ENCODE measurements around the gene SLC7A5.
"Not testable (repeated sequence)": the region's sequence is repeated elsewhere in the genome, so short reads cannot be mapped to it uniquely, and the experiment has no call there.

SLC7A5 gene

DNA sequence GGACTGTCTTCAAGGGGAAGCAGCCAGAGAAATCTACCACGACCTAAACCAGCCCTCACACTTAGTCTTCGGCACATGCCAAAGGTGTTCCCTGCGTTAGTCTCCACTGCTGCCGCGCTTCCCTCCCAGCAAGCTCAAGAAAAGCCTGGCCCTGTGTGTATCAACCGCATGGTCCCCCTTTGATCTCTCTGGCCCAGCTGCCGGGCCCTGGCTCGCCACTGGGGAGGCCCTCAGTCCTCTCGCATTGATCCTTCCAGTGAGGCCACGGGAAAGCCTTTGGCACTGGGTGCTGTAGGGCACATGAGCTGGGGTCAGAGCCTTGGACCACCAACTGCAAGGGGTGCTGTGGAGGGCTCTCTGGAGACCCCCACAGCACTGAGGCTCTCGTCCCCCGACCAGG lies 74.0 kb downstream of the SLC7A5 start:
- FAIRE-seq: no peak

DNA sequence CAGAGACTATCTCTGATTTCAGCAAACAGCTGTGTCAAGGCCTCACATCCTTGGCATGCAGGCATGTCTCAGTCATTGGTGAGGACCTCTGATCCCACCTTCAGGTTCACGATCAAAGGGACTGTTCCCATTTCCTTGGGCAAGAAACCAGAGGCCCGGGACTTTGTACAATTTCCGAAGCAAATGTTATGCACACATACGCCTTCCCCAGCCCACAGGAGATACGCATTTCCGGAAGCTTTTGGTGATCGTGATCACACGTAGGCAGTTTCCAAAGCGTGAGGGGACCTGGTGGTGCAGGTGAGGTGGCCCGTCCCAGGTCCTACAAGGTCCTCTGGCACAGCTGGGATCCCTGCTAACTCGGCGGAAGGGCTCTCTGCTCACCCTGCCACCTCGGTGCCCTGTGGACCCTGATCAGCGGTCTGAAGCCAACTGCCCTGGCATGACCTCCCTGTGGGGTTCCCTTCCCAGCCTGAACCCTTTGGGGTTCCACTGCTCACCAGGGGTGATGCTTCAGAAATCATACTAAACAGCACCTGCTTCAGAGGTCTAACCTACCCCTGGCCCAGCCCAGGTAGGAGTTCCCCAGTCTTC lies 74.7 kb downstream of the SLC7A5 start:
- DNase-seq (ENCODE audit: insufficient read length, low spot score) (no peak), FAIRE-seq (no peak)
- TF ChIP-seq, protein P1, sequence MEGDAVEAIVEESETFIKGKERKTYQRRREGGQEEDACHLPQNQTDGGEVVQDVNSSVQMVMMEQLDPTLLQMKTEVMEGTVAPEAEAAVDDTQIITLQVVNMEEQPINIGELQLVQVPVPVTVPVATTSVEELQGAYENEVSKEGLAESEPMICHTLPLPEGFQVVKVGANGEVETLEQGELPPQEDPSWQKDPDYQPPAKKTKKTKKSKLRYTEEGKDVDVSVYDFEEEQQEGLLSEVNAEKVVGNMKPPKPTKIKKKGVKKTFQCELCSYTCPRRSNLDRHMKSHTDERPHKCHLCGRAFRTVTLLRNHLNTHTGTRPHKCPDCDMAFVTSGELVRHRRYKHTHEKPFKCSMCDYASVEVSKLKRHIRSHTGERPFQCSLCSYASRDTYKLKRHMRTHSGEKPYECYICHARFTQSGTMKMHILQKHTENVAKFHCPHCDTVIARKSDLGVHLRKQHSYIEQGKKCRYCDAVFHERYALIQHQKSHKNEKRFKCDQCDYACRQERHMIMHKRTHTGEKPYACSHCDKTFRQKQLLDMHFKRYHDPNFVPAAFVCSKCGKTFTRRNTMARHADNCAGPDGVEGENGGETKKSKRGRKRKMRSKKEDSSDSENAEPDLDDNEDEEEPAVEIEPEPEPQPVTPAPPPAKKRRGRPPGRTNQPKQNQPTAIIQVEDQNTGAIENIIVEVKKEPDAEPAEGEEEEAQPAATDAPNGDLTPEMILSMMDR (IDR thresholded peaks at IDR 0.05; ENCODE audit: insufficient read depth, missing control alignments): no peak

More for the DNA sequence above, 74.0 kb downstream of the SLC7A5 start:
- DNase-seq (ENCODE audit: insufficient read length, low spot score): no peak
- TF ChIP-seq, protein P1 (IDR thresholded peaks at IDR 0.05; ENCODE audit: insufficient read depth, missing control alignments): no peak

DNA sequence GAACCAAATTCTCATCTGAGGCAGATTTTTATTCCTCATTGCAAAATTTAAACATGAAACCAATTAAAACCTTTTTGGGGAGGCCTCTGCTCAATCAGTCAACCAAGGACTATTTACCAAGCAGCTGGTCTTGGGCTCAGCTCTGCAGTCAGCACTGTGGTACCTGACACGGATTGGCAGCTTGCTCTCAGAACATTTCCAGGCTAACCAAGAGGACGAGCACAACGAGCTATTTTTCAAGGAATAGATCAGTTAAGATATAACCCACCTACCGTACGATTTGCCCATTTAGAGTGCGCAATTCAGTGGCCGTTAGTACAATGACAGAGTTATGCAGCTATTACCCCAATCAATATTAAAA lies 77.1 kb downstream of the SLC7A5 start:
- FAIRE-seq: no peak
- TF ChIP-seq, protein P1 (IDR thresholded peaks at IDR 0.05; ENCODE audit: insufficient read depth, missing control alignments): no peak
- DNase-seq (ENCODE audit: insufficient read length, low spot score): no peak

DNA sequence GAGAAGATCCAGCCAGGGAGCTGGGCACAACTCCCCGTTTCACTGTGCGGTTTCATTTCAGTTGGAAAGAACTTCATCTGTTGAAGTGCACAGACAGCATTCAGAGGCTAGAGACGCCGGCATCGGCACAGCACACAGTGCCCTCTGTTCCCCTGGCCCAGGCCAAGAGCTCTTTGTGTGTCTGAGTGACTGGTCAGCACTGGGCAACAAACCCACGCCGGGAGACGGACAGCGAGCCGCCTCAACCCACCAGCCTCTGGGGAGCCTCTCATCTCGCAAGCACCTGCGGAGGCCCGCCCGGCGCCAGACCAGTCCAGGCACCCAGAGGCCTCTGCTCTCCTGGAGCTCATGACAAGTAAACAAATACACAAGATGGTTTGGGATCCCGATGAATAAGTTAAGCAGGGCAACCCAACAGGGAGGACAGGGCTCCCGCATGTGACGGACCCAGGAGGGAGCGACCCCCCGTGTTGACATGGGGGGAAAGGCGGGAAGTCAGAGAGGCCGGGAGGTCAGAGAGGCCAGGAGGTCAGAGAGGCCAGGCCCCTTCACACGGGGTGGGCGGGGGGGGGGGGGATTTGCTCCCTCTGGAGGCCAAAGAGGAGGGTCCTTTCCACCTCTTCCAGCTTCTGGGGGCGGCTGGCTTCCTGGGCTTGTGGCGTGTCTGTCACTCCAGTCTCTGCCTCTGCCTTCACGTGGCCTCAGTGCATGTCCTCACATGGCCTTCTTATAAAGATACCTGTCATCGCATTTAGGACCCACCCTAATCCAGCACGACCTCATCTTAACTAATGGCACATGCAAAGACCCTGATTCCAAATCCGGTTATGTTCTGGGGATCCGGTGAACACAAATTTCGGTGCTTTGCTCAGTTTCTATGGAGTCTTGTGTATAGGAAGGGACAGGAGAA lies 77.8 kb downstream of the SLC7A5 start:
- TF ChIP-seq, protein P1 (IDR thresholded peaks at IDR 0.05; ENCODE audit: insufficient read depth, missing control alignments): no peak
- FAIRE-seq (no peak), DNase-seq (ENCODE audit: insufficient read length, low spot score) (no peak)

DNA sequence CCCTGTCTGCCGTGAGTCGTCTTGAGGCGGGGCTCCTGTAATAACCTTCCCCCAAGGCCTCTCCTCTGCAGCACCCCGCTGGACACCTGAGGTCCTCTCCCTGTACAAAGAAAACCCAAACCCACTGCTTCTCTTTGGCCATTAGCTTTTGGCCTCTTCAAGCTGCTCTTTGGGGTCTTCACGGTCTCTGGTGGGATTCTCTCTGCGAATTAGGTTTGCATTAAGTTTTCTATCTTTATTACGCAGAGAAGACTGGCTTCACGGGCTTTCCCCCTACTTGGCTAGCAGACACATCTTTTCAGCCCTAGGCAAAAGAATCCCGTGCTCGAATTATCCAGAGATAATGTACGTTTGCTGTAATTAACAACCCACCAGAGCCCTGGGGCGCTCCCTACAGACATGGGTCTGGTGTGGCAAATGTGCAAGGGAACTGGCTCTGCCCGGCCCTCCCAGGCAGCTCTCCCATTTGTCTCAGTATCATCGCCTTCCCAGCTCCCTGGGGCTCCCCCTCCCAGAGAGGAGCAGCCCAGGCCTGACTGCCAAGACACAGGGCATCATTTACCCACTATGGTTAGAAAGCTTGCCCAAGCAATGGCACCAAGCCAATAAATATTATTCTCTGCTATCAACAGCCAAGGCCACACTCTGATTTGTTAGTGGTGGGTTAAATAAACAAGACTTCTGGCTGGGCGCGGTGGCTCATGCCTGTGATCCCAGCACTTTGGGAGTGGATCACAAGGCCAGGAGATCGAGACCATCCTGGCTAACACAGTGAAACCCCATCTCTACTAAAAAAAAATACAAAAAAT lies 78.8 kb downstream of the SLC7A5 start:
- DNase-seq (ENCODE audit: insufficient read length, low spot score) (no peak), FAIRE-seq (no peak)

DNA sequence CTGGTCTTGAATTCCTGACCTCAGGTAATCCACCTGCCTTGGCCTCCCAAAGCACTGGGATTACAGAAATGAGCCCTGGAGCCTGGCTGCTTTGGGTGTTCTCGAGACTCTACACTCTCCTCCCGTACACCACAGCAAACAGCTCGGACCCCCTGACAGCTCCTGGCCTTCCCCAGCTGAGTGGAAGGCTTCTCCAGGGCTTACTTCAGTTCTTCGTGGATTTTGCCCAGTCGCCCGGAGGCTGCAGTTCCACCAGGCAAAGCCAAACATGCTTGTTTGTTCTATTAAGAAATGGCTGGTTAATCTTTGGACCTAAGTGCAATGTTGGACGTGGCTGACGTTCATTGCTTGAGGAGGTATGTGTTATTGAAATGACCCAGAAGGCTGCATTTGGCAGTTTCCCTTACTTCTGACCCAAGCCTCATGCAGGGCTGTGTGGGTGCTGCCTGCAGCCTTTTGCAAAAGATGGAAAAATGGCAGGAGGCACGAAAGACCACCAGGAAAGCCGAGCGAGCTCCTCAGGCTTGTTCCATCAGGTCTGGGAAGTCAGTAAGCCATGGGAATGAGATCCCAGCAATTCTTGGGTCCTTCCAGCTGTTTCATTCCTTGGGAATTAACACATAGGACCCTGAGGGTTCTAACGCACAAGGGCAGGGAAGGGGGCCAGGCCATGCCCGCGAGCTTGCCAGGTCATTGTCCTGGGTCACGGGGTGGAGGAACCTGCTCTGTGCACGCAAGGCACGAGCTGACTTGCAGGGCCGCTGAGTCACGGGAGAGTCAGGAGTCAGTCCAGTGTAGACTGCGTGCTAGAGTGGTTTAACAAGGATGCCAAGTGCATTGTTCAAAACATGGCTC lies 79.6 kb downstream of the SLC7A5 start:
- TF ChIP-seq, protein P1 (IDR thresholded peaks at IDR 0.05; ENCODE audit: insufficient read depth, missing control alignments): no peak
- no peak for DNase-seq (ENCODE audit: insufficient read length, low spot score)
- FAIRE-seq: no peak

More for the DNA sequence above, 78.8 kb downstream of the SLC7A5 start:
- TF ChIP-seq, protein P1 (IDR thresholded peaks at IDR 0.05; ENCODE audit: insufficient read depth, missing control alignments): no peak

DNA sequence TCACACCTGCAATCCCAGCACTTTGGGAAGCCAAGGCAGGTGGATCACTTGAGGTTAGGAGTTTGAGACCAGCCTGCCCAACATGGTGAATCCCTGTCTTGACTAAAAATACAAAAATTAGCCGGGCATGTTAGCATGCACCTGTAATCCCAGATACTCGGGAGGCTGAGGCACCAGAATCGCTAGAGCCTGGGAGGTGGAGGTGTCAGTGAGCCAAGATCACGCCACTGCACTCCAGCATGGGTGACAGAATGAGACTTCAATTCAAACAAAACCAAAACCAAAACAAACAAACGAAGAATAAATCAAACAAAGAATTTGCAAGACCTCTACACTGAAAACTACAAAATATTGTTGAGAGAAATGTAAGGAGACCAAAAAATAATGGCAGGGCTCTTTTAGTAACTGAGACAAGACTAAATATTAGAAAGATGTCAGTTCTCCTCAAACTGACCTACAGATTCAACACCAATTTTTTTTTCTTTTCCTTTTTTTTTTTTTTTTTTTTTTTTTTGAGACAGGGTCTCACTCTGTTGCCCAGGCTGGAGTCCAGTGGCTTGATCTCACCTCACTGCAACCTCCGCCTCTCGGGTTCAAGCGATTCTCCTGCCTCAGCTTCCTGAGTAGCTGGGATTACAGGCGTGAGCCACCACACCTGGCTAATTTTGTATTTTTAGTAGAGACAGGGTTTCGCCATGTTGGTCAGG lies 80.4 kb downstream of the SLC7A5 start:
- DNase-seq (ENCODE audit: insufficient read length, low spot score); FAIRE-seq: not testable (repeated sequence)

DNA sequence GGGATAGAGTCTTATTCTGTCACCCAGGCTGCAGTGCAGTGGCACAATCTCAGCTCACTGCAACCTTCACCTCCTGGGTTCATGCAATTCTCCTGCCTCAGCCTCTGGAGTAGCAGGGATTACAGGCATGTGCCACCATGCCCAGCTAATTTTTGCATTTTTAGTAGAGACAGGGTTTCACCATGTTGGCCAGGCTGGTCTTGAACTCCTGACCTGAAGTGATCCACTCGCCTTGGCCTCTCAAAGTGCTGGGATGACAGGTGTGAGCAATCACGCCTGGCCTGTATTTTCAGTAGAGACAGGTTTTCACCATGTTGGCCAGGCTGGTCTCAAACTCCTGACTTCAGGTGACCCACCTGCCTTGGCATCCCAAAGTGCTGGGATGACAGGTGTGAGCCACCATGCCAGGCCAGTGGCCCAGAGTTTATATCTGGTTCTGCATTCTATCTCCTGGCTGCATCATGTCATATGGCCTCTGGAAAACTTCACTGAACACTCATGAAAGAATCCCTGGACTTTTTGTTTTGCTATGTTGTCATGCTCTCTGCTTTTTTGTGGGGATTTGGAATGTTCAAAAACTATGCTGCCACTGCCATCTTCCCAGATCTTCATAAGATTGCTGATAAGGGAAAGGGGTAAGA lies 81.7 kb downstream of the SLC7A5 start:
- FAIRE-seq: not testable (repeated sequence)

More for the DNA sequence above, 81.7 kb downstream of the SLC7A5 start:
- not testable (repeated sequence) for DNase-seq (ENCODE audit: insufficient read length, low spot score)

Data from D721Med (cell line).